GM12891 (cell line): ENCODE results near the gene MAP7D1.

ENCODE experiments used
- POLR2A ChIP-seq: IDR thresholded peaks from 2 replicates; pipeline ENCODE4 v1.6.1; 2011; ENCODE audit warnings: low read depth, low read length, control low read depth
- POLR2AphosphoS5 ChIP-seq: IDR thresholded peaks from 2 replicates; pipeline ENCODE4 v1.6.1; 2011; ENCODE audit warnings: low read depth, low read length, control low read depth
- SPI1 ChIP-seq: IDR thresholded peaks from 2 replicates; pipeline ENCODE4 v1.6.1; 2011; ENCODE audit warnings: low read depth, low read length, control low read depth
- TAF1 ChIP-seq: IDR thresholded peaks from 2 replicates; pipeline ENCODE4 v1.6.1; 2011; ENCODE audit warnings: low read depth, low read length, control low read depth

DNA sequence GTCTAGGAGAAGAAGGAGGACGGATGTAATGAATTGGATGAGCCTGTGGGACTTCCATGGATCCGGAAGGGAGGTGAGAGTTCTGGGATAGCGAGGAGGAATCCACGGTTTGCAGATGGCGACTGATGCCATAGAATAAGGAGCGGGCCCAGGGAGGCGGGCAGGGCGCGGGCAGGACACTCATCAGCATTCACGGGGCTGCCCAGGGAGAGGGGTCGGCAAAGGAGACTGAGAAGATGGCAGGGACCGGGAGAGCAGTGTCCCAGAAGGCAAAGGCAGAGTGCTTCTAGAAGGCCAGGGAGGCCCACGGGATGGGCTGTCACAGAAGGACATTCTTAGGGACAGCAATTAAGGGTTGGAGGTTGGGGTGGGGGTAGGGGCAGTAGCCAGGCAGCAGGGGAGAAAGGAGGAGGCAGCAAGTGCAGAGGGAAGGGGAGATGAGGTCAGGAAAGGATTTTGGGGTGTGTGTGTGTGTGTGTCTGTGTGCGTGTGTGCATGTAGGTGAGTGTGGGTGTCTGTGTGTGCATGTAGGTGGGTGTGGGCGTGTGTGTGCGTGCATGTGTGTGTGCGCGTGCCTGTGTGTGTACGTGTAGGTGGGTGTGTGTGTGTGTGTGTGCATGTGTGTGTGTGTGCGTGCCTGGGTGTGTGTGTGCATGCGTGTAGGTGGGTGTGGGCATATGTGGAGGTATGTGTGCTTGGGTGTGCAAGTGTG, 29.8 kb upstream of the MAP7D1 start:
- TF ChIP-seq POLR2A, result no peak
- TF ChIP-seq POLR2AphosphoS5, result no peak
- no peak for TF ChIP-seq SPI1
- TF ChIP-seq TAF1, result no peak
